ENCODE measurements around the gene GOLGA1.
"Not testable (repeated sequence)": the region's sequence is repeated elsewhere in the genome, so short reads cannot be mapped to it uniquely, and the experiment has no call there.

The GOLGA1 gene

DNA sequence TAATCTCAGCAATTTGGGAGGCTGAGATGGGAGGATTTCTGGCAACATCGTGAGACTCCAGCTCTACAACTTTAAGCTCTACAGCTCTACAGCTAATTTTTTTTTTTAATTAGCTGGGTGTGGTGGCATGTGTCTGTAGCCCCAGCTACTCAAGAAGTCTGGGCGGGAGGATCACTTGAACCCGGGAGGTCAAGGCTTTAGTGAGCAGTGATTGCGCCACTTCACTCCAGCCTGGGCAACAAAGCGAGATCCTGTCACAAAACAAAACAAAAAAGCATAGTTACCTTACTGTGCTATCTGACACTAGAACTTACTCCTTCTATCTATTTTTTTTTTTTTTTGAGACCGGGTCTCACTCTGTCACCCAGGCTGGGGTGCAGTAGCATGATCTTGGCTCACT, 93.9 kb downstream of the GOLGA1 start:
- no peak for TF ChIP-seq EZH2 (optimal IDR thresholded peaks at IDR 0.05; ENCODE audit: low read depth, low read length)
- TF ChIP-seq EZH2phosphoT487 (IDR thresholded peaks at IDR 0.05; ENCODE audit: low read length), result no peak
- TF ChIP-seq, protein P1, sequence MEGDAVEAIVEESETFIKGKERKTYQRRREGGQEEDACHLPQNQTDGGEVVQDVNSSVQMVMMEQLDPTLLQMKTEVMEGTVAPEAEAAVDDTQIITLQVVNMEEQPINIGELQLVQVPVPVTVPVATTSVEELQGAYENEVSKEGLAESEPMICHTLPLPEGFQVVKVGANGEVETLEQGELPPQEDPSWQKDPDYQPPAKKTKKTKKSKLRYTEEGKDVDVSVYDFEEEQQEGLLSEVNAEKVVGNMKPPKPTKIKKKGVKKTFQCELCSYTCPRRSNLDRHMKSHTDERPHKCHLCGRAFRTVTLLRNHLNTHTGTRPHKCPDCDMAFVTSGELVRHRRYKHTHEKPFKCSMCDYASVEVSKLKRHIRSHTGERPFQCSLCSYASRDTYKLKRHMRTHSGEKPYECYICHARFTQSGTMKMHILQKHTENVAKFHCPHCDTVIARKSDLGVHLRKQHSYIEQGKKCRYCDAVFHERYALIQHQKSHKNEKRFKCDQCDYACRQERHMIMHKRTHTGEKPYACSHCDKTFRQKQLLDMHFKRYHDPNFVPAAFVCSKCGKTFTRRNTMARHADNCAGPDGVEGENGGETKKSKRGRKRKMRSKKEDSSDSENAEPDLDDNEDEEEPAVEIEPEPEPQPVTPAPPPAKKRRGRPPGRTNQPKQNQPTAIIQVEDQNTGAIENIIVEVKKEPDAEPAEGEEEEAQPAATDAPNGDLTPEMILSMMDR (IDR thresholded peaks at IDR 0.05; ENCODE audit: low read length), result no peak
- Histone ChIP-seq H3K4me2 (ENCODE audit: low read depth, low read length) (no peak overlapping the region), H3F3A (ENCODE audit: insufficient read depth, low read length) (no peaks in the 10 kb centered on the region; the same call in 1 of the 2 replicates), H3K9me2 (replicated peaks; ENCODE audit: insufficient read depth, low read length) (no peaks in the 10 kb centered on the region), H3K36me3 (replicated peaks; ENCODE audit: insufficient read depth, low read length) (no peaks in the 10 kb centered on the region), H2AFZ (ENCODE audit: low read length) (no peak overlapping the region), H3K79me2 (ENCODE audit: low read length) (no peaks in the 10 kb centered on the region), H3K4me1 (ENCODE audit: low read length) (no peaks in the 10 kb centered on the region), H3K9ac (ENCODE audit: low read length) (no peak overlapping the region), H3K9me3 (replicated peaks; ENCODE audit: insufficient read depth, low read length) (no peaks in the 10 kb centered on the region), H3K27me3 (replicated peaks; ENCODE audit: insufficient read depth, low read length) (no peaks in the 10 kb centered on the region), H4K20me1 (ENCODE audit: insufficient read depth, low read length) (no peaks in the 10 kb centered on the region), H3K4me3 (ENCODE audit: low read length) (no peak overlapping the region), H3K27ac (ENCODE audit: low read length) (no peak overlapping the region)
- DNase-seq, result no peak

DNA sequence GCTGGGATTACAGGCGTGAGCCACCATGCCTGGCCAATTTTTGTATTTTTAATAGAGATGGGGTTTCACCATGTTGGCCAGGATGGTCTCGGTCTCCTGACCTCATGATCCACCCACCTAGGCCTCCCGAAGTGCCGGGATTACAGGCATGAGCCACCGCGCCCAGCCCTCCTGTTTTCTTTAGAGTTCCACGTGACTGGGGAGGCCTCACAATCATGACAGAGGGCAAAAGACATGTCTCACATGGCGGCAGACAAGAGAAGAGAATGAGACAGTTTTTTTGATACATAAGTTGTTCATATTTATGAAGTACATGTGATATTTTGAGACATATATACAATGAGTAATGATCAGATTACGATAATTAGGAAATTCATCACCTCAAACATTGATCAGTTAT, 94.4 kb downstream of the GOLGA1 start:
- H3K4me3 ChIP-seq (ENCODE audit: low read length); DNase-seq: not testable (repeated sequence)

DNA sequence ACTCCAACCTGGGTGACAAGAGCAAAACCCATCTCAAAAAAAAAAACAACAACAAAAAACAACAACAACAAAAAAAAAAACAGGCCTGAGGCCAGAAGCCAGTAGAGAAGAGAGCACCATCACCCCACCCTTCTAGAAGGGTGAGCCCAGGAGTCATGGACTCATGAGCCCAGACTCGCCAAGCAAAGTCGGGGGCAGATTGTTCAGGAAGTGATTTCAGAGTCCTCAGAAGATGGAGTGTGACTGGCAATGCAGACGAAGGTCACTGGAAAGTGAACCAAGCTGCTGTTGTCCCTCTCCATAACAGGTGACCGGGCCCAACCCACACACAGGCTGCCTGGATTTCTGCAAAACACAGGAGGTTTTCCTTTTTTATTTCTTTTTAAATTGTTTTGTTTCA, 96.6 kb downstream of the GOLGA1 start:
- Histone ChIP-seq H3K79me2 (ENCODE audit: low read length) (no peaks in the 10 kb centered on the region), H3K9ac (ENCODE audit: low read length) (no peak overlapping the region), H3K27me3 (replicated peaks; ENCODE audit: insufficient read depth, low read length) (no peaks in the 10 kb centered on the region), H3K36me3 (replicated peaks; ENCODE audit: insufficient read depth, low read length) (no peaks in the 10 kb centered on the region), H3K27ac (ENCODE audit: low read length) (no peak overlapping the region), H3K4me1 (ENCODE audit: low read length) (no peaks in the 10 kb centered on the region), H4K20me1 (ENCODE audit: insufficient read depth, low read length) (no peaks in the 10 kb centered on the region), H3K9me3 (replicated peaks; ENCODE audit: insufficient read depth, low read length) (no peaks in the 10 kb centered on the region), H3F3A (ENCODE audit: insufficient read depth, low read length) (no peaks in the 10 kb centered on the region), H3K4me3 (ENCODE audit: low read length) (no peak overlapping the region), H3K4me2 (ENCODE audit: low read depth, low read length) (no peak overlapping the region), H3K9me2 (replicated peaks; ENCODE audit: insufficient read depth, low read length) (no peaks in the 10 kb centered on the region), H2AFZ (ENCODE audit: low read length) (no peak overlapping the region)
- DNase-seq, result no peak
- TF ChIP-seq EZH2phosphoT487 (IDR thresholded peaks at IDR 0.05; ENCODE audit: low read length) (no peak), EZH2 (optimal IDR thresholded peaks at IDR 0.05; ENCODE audit: low read depth, low read length) (no peak)
- TF ChIP-seq, protein P1 (IDR thresholded peaks at IDR 0.05; ENCODE audit: low read length), result no peak

More for the DNA sequence above, 94.4 kb downstream of the GOLGA1 start:
- not testable (repeated sequence) for H3K4me1 ChIP-seq (ENCODE audit: low read length); H3K79me2 ChIP-seq (ENCODE audit: low read length); H3K4me2 ChIP-seq (ENCODE audit: low read depth, low read length); H3K36me3 ChIP-seq (replicated peaks; ENCODE audit: insufficient read depth, low read length); H3K9ac ChIP-seq (ENCODE audit: low read length); H3K27me3 ChIP-seq (replicated peaks; ENCODE audit: insufficient read depth, low read length); H2AFZ ChIP-seq (ENCODE audit: low read length); H3K27ac ChIP-seq (ENCODE audit: low read length); H3F3A ChIP-seq (ENCODE audit: insufficient read depth, low read length); H3K9me3 ChIP-seq (replicated peaks; ENCODE audit: insufficient read depth, low read length); H4K20me1 ChIP-seq (ENCODE audit: insufficient read depth, low read length); H3K9me2 ChIP-seq (replicated peaks; ENCODE audit: insufficient read depth, low read length)

DNA sequence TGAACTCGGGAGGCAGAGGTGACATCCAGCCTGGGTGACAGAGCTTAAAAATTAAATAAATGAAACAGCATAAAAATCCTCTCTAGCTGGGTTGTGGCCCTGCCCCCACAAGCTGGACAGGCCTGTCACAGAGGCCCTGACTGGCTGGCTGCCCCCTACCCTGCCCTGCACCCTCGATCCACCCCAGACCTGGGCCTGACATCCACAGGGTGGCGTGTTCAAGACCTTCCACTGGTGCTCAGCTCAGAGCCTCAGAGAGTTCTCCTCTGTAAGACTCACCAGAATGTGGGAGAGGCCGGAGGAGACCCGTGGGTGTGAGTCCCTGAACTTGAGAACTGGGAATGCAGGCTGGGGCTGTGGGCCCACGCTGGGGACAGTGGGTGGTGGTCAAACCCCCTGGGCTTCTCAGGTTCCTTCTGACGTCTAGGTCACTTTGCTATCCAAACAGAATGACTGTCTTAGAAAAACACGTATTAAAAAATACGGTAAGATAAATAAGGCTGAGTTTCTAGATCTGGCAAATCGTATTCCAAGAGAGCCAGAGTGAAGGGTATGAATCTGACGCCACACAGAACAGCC, 97.3 kb downstream of the GOLGA1 start:
- TF ChIP-seq, protein P1 (IDR thresholded peaks at IDR 0.05; ENCODE audit: low read length), result no peak
- no peak for TF ChIP-seq EZH2 (optimal IDR thresholded peaks at IDR 0.05; ENCODE audit: low read depth, low read length)
- no peak for TF ChIP-seq EZH2phosphoT487 (IDR thresholded peaks at IDR 0.05; ENCODE audit: low read length)
- Histone ChIP-seq H3K9me3 (replicated peaks; ENCODE audit: insufficient read depth, low read length) (no peaks in the 10 kb centered on the region), H3K9me2 (replicated peaks; ENCODE audit: insufficient read depth, low read length) (no peaks in the 10 kb centered on the region), H3K4me3 (ENCODE audit: low read length) (no peak overlapping the region), H3K27me3 (replicated peaks; ENCODE audit: insufficient read depth, low read length) (no peaks in the 10 kb centered on the region), H4K20me1 (ENCODE audit: insufficient read depth, low read length) (no peaks in the 10 kb centered on the region), H3K79me2 (ENCODE audit: low read length) (no peaks in the 10 kb centered on the region), H2AFZ (ENCODE audit: low read length) (no peak overlapping the region), H3F3A (ENCODE audit: insufficient read depth, low read length) (no peaks in the 10 kb centered on the region), H3K9ac (ENCODE audit: low read length) (no peak overlapping the region), H3K36me3 (replicated peaks; ENCODE audit: insufficient read depth, low read length) (no peaks in the 10 kb centered on the region), H3K4me2 (ENCODE audit: low read depth, low read length) (no peak overlapping the region), H3K4me1 (ENCODE audit: low read length) (no peaks in the 10 kb centered on the region), H3K27ac (ENCODE audit: low read length) (no peak overlapping the region)
- no peak for DNase-seq
